GM18507 (cell line): Measurements from ENCODE around the gene ASB14.
"Not testable (repeated sequence)": the region's sequence is repeated elsewhere in the genome, so short reads cannot be mapped to it uniquely, and the experiment has no call there.

Experiments
- DNase-seq: peaks from one replicate; pipeline ENCODE4 v3.0.0; 2011; ENCODE audit warnings: low read depth; ENCODE audit not compliant: insufficient read length; ENCODE audit errors: extremely low spot score
- FAIRE-seq: peaks from 2 replicates; lab custom pipeline; 2011; peaks lifted over from hg19 to GRCh38; lab: Jason Lieb, UNC

The ASB14 gene

DNA sequence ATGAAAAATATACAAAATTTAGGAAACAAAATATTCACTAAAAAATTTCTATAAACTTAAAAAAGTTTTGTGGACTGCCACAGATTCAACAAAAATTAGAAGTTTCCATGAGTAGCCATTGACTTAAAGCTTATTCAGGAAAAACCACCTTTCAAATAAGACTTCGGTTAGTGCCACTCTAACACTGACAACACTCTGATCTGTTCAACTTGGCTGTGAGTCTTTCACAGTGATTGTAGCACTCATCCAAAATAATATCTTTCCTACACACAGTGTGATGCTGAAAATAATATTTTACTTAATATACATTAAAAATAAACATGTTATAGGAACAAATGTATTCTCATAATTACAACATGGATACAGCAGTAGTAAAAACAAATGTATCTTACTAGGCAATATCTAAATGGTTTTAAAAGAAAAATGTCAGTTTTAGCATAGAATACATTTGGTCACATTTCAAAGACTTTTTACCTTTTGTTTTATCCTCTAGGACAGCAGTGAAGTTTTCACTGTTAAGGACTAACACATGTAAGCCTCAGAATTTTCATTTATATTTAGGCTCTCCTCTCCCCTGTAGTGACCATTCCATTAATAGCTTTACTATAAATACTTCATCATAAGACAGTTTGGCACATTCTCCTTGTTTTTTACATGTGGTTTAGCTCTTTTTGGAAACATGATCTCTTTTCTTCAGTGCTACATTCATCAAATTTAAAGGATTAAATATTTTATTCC lies at the start of gene ASB14:
ASB14 (minus strand) TSS at position 527 of the 738 bp plus-strand sequence. CDS start 652 bp downstream, outside the sequence.
- FAIRE-seq: no peak
- no peak for DNase-seq

- not testable (repeated sequence) for DNase-seq, FAIRE-seq
Measured at GRCh38 chr3:57339071-57339642, 46.7 kb upstream of the ASB14 start.

DNA sequence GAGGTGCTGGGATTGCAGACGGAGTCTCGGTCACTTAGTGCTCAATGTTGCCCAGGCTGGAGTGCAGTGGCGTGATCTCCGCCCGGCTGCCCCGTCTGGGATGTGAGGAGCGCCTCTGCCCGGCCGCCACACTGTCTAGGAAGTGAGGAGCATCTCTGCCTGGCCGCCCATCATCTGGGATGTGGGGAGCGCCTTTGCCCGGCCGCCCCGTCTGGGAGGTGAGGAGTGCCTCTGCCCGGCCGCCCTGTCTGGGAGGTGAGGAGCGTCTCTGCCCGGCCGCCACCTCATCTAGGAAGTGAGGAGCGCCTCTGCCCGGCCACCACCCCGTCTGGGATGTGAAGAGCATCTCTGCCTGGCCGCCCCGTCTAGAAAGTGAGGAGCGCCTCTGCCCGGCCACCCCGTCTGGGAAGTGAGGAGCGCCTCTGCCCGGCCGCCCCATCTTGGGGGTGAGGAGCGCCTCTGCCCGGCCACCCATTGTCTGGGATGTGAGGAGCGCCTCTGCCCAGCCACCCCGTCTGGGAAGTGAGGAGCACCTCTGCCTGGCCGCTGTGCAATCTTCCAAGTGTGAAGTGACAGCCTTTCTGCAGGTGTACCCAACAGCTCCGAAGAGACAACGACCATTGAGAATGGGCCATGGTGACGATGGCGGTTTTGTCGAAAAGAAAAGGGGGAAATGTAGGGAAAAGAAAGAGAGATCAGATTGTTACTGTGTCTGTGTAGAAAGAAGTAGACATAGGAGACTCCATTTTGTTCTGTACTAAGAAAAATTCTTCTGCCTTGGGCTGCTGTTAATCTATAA lies 46.0 kb upstream of the ASB14 start:
- FAIRE-seq, DNase-seq: not testable (repeated sequence)

GRCh38 chr3:57335283-57335938 lies 42.9 kb upstream of the ASB14 start:
- FAIRE-seq: no peak

GRCh38 chr3:57331078-57331610 lies 38.7 kb upstream of the ASB14 start:
- FAIRE-seq (no peak), DNase-seq (no peak)

More at GRCh38 chr3:57335283-57335938, 42.9 kb upstream of the ASB14 start:
- no peak for DNase-seq

DNA sequence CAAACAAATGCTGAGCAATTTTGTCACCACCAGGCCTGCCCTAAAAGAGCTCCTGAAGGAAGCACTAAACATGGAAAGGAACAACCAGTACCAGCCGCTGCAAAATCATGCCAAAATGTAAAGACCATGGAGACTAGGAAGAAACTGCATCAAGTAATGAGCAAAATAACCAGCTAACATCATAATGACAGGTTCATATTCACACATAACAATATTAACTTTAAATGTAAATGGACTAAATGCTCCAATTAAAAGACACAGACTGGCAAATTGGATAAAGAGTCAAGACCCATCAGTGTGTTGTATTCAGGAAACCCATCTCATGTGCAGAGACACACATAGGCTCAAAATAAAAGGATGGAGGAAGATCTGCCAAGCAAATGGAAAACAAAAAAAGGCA lies 34.0 kb upstream of the ASB14 start:
- FAIRE-seq, DNase-seq: not testable (repeated sequence)

DNA sequence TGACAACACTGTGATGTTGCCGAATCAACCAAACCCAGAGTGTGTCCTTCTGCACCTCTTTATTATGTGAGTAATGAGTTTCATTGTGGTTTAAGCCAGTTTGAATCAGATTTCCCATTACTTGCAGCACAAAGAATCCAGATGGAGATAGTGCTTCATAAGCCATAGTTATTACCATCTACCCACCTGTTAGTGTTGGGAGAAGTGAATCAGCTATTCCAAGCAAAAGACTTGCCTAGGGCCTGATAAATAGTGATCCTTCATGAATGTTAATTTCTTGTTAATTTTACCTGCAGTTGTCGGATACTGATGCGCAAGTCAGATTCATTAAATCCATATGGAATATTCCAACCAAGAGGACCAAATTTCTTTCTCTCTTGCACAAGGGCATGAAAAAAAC lies 21.7 kb upstream of the ASB14 start:
- FAIRE-seq (no peak), DNase-seq (no peak)

DNA sequence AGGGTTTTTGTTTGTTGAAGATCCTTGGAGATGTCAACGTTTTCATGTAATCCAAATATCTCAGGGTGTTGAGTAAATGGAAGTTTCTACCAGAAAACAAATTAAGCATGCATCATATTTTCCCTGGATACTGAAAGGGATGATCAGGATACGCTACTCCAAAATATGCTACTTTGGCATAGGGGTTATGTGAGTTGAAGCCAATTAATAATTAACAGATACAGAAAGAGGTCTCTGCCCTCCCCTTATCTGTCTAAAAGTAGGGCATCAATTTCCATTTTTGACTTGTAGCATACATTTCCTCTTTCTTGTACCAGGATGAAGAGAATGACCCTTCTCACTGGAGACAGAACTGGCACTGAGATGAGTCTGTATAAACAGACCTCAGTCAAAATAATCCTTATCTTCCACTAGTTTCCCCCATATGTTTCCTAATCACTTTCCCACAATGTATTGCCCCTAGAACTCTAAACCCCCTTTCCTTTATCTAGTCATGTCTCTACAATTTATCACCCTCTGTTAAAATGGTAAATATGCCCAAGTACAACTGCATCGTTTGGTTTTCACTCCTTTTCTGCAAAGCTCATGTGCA lies 17.4 kb upstream of the ASB14 start:
- no peak for DNase-seq
- no peak for FAIRE-seq

GRCh38 chr3:57303520-57303919 lies 11.0 kb upstream of the ASB14 start:
- FAIRE-seq, DNase-seq: not testable (repeated sequence)

- FAIRE-seq (no peak), DNase-seq (no peak)
Measured at GRCh38 chr3:57298041-57298440, 5.6 kb upstream of the ASB14 start.

DNA sequence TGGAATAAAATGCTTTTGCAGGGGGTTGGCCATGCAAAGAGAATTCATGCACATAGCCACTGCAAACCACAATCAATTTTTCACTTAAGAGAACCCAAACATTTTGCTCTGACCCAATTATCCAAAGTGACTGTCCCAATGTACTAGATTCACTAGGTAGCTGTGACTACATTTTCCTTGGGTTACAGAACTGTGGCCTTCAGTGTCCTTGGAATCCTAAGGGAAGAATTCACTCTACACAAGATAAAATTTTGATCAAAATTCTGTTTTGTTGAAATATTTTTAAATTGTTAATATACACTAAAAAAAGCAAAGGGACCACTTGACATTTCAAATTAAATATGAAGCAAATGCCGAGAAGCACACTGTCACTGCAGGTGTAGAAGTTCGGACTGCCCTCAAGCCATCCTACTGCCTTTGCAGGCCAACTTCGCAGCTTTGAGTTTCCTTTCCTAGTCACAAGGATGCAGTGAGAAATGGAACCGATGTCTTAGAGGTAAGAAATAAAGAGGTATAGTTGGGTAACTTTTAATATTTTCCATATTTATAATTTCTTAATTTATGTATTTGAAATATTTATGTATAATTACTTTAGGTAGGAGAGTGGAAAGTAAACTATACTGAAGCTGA lies 527 bp upstream of the ASB14 start:
- no peak for FAIRE-seq
- DNase-seq: no peak

- DNase-seq: no peak
- no peak for FAIRE-seq
Measured at GRCh38 chr3:57288403-57288802, 4.1 kb downstream of the ASB14 start.

- FAIRE-seq (no peak), DNase-seq (no peak)
Measured at GRCh38 chr3:57287205-57287604, 5.3 kb downstream of the ASB14 start.

DNA sequence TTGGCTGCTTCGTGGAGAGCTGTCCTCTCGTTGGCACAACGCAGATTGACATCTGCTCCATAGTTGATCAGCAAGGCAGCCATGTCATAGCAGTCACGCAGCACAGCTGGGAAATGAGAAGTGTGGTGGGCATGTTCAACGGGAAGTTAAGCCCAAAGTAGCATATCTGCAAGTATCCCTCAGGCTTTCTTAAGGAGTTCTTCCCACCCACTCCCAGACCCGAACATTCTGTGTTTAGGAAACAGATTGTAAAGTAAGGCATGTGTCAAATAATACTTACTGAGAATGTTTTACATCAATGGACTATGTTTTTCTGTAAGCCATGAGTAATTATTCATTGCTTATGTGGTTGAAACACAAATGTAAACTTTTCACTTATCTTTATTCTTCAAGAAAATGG lies 9.2 kb downstream of the ASB14 start:
- FAIRE-seq: no peak
- no peak for DNase-seq

DNA sequence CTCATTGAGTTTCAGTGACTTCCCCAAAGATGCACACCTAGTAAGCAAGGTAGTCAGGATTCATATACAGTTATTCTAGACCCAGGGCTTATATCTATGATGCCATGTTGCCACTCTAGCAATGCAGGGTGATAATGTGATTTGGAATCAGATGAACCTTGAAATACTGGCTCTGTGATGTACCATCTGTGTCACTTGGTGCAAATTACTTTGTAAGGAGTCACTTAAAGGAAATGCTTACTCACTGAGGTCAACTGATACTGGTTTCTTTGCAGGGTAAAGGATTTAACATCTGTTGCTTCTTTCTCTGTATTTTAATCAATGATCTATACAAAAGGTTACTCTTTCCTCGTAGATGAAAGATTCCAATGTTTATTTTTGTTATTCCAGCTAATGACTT lies 10.8 kb downstream of the ASB14 start:
- no peak for DNase-seq

DNA sequence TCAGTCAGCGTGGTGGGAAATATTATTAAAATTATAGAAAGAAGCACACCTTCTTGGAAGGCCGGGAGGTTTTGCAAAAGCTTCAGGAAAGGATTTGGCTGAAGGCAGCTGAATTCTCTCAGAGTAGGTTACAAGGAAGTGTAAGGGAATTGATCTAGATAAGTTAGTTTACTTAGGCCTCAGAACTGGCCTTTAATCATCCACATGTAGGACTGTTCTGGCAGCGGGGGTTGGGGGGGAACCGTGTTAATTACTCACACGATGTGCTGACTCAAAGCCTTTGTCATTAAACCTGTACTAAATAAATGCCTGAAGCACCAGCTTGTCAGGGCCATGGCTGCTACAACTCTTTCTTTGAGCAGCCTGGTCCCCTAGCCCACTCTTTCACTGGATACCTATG lies 12.8 kb downstream of the ASB14 start:
- no peak for DNase-seq
- FAIRE-seq: no peak

More for the DNA sequence above, 10.8 kb downstream of the ASB14 start:
- no peak for FAIRE-seq

DNA sequence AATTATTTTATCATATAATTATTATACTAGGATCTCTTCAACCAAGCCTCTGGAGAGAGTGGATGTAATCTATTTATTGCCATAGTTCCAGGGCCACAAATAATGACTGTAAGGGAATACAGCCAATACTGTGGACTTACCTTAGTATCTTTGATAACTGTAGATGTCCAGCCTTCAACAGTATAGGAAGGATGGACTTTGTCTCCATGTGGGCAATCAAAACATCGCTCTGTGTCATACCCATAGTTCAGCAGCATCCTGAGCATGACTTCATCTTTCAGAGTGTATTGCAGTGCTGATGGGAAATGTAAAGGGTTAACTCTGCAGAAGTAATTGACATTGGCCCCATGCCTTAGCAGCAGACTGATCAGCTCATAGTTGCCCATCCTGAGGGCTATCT lies 14.2 kb downstream of the ASB14 start:
- DNase-seq (no peak), FAIRE-seq (no peak)

GRCh38 chr3:57275393-57275792 lies 17.1 kb downstream of the ASB14 start:
- FAIRE-seq (no peak), DNase-seq (no peak)

GRCh38 chr3:57274845-57275244 lies 17.6 kb downstream of the ASB14 start:
- FAIRE-seq (no peak), DNase-seq (no peak)
